ENCODE measurements around the gene DNAJC24.

- TF ChIP-seq POLR2AphosphoS5 (IDR thresholded peaks at IDR 0.05) = no peak
- no peak for TF ChIP-seq CTCF (IDR thresholded peaks at IDR 0.05)
- TF ChIP-seq POLR2A (IDR thresholded peaks at IDR 0.05) = no peak
- no peak for TF ChIP-seq EP300 (IDR thresholded peaks at IDR 0.05)
Measured at GRCh38 chr11:31387379-31387778, 17.7 kb downstream of the DNAJC24 start.
